ENCODE results near the gene PDGFC. TPM values are rescaled to one million over a fixed set of nuclear protein-coding genes. Genes with fewer than 3 reads are reported as not detected.

Gene PDGFC
- total RNA-seq, 1 experiment from 2014 or later, result 30.3 TPM

DNA sequence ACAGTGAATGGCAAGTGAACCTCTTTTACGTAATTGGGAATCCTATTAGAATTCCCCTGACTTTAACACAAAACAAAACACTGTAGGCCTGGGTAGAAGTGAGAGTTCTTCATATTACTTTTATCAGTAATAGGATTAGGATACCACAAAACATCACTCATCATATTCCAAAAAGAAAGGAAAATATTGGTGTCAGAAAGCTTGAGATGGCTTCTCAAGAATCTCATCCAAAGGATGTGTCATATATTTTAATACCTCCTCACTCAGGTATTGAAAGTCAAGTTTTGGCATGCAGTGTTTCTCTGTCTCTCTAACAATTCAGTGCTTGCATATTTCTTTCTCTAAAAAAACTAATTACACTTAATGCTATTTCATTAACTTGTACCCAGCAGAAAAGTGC, 173.2 kb downstream of the PDGFC start:
- no peak for DNase-seq
- Histone ChIP-seq H3K4me3 (no peak overlapping the region), H3K36me3 (peaks cover 3% of the 10 kb centered on the region), H3K9me3 (no peaks in the 10 kb centered on the region; the same call in 1 of the 2 replicates), H3K27me3 (no peaks in the 10 kb centered on the region)

GRCh38 chr4:156797206-156797605, 174.4 kb downstream of the PDGFC start:
- H3K9me3 ChIP-seq, result no peaks in the 10 kb centered on the region; the same call in 1 of the 2 replicates
- DNase-seq, result no peak
- H3K36me3 ChIP-seq, result peaks cover 3% of the 10 kb centered on the region

GRCh38 chr4:156795727-156796126, 175.9 kb downstream of the PDGFC start:
- H3K36me3 ChIP-seq, result peaks cover under 1% of the 10 kb centered on the region
- no peaks in the 10 kb centered on the region for H3K27me3 ChIP-seq
- H3K4me3 ChIP-seq, result no peak overlapping the region
- H3K9me3 ChIP-seq, result no peaks in the 10 kb centered on the region
- no peak for DNase-seq

More at GRCh38 chr4:156797206-156797605, 174.4 kb downstream of the PDGFC start:
- Histone ChIP-seq H3K4me3 (no peak overlapping the region), H3K27me3 (no peaks in the 10 kb centered on the region)

GRCh38 chr4:156794863-156795262, 176.7 kb downstream of the PDGFC start:
- H3K27me3 ChIP-seq, result no peaks in the 10 kb centered on the region
- no peak overlapping the region for H3K4me3 ChIP-seq
- H3K9me3 ChIP-seq, result no peaks in the 10 kb centered on the region
- no peaks in the 10 kb centered on the region for H3K36me3 ChIP-seq
- DNase-seq, result no peak

- no peak for DNase-seq
Measured at GRCh38 chr4:156792462-156793085, 179.0 kb downstream of the PDGFC start.

DNA sequence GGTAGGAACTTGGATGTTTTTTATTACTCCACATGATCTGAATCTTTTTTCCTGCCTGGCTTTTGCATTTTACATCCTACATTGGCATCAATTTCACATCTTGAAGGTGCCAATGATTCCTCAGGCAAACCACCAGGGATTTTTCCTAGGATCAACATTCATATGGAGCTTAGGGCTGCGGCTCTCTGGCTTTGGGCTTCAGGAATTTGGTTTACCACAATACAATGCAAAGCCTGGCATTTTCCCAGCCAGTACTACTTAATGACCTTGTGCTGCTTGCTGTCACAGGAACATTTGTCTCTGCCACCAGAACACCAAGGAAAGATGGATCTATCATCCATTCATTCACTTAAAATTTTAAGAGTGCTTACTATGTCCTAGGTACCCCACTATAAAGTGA, 180.7 kb downstream of the PDGFC start:
- Histone ChIP-seq H3K36me3 (no peaks in the 10 kb centered on the region; the same call in 1 of the 2 replicates), H3K27me3 (no peaks in the 10 kb centered on the region), H3K9me3 (no peaks in the 10 kb centered on the region), H3K4me3 (no peak overlapping the region)
- peak; percentile 69 for DNase-seq

More at GRCh38 chr4:156792462-156793085, 179.0 kb downstream of the PDGFC start:
- H3K27me3 ChIP-seq, result no peaks in the 10 kb centered on the region
- H3K36me3 ChIP-seq, result no peaks in the 10 kb centered on the region; the same call in 1 of the 2 replicates
- H3K9me3 ChIP-seq, result no peaks in the 10 kb centered on the region
- H3K4me3 ChIP-seq, result no peak overlapping the region

- no peak overlapping the region for H3K4me3 ChIP-seq
- no peaks in the 10 kb centered on the region for H3K9me3 ChIP-seq
Measured at GRCh38 chr4:156788782-156789181, 182.8 kb downstream of the PDGFC start.

DNA sequence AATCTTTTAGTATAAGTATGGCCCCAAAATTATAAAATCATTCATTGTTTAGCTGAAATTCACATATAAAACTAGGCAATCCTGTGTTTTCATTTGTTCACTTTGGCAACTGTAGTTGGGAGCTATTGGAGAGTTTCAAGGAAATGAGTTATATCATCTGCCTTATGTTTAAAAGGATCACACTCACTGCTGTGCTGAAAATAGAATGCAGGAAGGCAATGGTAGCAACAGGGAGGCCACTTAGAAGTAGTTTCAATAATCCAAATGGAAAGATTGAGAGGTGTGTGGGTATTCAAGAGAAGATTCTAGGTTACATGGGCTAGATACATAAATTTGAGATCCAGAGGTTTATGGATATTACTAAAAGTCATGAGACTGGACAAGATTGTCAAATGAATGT, 184.9 kb downstream of the PDGFC start:
- Histone ChIP-seq H3K9me3 (no peaks in the 10 kb centered on the region), H3K4me3 (no peak overlapping the region), H3K27me3 (no peaks in the 10 kb centered on the region), H3K36me3 (no peaks in the 10 kb centered on the region; the same call in 1 of the 2 replicates)
- DNase-seq, result no peak

More at GRCh38 chr4:156788782-156789181, 182.8 kb downstream of the PDGFC start:
- H3K36me3 ChIP-seq, result no peaks in the 10 kb centered on the region; the same call in 1 of the 2 replicates
- DNase-seq, result no peak
- H3K27me3 ChIP-seq, result no peaks in the 10 kb centered on the region

DNA sequence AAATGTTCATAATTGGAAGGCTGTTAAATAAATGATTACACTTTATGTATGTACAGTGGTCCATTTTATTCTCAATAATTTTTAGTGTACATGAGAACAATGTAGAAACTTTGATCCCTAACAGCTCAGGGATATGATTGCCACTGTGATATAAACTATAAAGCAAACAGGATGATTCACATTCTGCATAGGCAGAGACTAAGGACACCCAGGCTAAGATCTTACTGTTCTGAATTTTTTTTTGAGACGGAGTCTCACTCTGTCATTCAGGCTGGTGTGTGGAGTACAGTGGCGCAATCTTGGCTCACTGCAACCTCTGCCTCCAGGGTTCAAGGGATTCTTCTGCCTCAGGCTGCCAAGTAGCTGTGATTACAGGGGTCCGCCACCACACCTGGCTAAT, 186.6 kb downstream of the PDGFC start:
- Histone ChIP-seq H3K27me3 (no peaks in the 10 kb centered on the region), H3K36me3 (peaks cover 6% of the 10 kb centered on the region; the same call in 1 of the 2 replicates), H3K9me3 (no peaks in the 10 kb centered on the region), H3K4me3 (no peak overlapping the region)
- DNase-seq, result no peak

GRCh38 chr4:156783966-156784365, 187.6 kb downstream of the PDGFC start:
- H3K4me3 ChIP-seq, result no peak overlapping the region
- H3K27me3 ChIP-seq, result no peaks in the 10 kb centered on the region
- peaks cover 6% of the 10 kb centered on the region; the same call in 1 of the 2 replicates for H3K36me3 ChIP-seq
- no peaks in the 10 kb centered on the region for H3K9me3 ChIP-seq
- DNase-seq, result no peak

GRCh38 chr4:156782491-156782890, 189.1 kb downstream of the PDGFC start:
- no peaks in the 10 kb centered on the region for H3K27me3 ChIP-seq
- no peak overlapping the region for H3K4me3 ChIP-seq
- H3K9me3 ChIP-seq, result no peaks in the 10 kb centered on the region
- no peak for DNase-seq
- H3K36me3 ChIP-seq, result peaks cover 6% of the 10 kb centered on the region; the same call in 1 of the 2 replicates

- Histone ChIP-seq H3K36me3 (peaks cover 6% of the 10 kb centered on the region; the same call in 1 of the 2 replicates), H3K9me3 (no peaks in the 10 kb centered on the region), H3K4me3 (no peak overlapping the region), H3K27me3 (no peaks in the 10 kb centered on the region)
- peak; percentile 26 for DNase-seq
Measured at GRCh38 chr4:156781852-156782251, 189.7 kb downstream of the PDGFC start.

GRCh38 chr4:156779774-156780173, 191.8 kb downstream of the PDGFC start:
- Histone ChIP-seq H3K27me3 (no peaks in the 10 kb centered on the region), H3K9me3 (no peaks in the 10 kb centered on the region), H3K4me3 (no peak overlapping the region), H3K36me3 (peaks cover 6% of the 10 kb centered on the region; the same call in 1 of the 2 replicates)
- DNase-seq, result peak; percentile 63

- no peaks in the 10 kb centered on the region for H3K9me3 ChIP-seq
- DNase-seq, result no peak
- H3K36me3 ChIP-seq, result peaks cover 6% of the 10 kb centered on the region; the same call in 1 of the 2 replicates
- H3K4me3 ChIP-seq, result no peak overlapping the region
- H3K27me3 ChIP-seq, result no peaks in the 10 kb centered on the region
Measured at GRCh38 chr4:156779042-156779441, 192.6 kb downstream of the PDGFC start.

- Histone ChIP-seq H3K9me3 (no peaks in the 10 kb centered on the region), H3K4me3 (no peak overlapping the region), H3K27me3 (no peaks in the 10 kb centered on the region), H3K36me3 (peaks cover 6% of the 10 kb centered on the region; the same call in 1 of the 2 replicates)
- no peak for DNase-seq
Measured at GRCh38 chr4:156778606-156779005, 193.0 kb downstream of the PDGFC start.

- no peaks in the 10 kb centered on the region for H3K27me3 ChIP-seq
- DNase-seq, result no peak
- H3K4me3 ChIP-seq, result no peak overlapping the region
- no peaks in the 10 kb centered on the region for H3K9me3 ChIP-seq
- H3K36me3 ChIP-seq, result peaks cover 6% of the 10 kb centered on the region
Measured at GRCh38 chr4:156778093-156778492, 193.5 kb downstream of the PDGFC start.

DNA sequence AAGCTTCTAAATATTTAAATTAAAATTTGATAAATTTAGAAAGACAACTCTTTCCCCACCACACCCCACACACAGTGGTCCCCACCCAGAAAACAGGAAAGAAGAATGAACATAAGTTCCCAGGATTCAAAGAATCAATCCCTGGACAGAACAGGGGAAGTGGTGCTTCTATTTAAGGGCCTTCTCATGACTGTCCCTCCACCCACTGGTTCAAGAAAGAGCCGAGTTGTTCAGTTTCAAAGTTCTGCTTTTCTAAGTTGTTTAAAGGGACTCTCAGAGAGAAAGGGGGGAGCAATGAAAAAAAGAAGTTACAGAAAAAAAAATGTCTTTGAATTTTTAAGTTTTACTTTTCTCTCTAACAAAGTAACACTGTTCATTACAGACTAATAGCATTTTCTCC, 195.8 kb downstream of the PDGFC start:
- H3K4me3 ChIP-seq, result no peak overlapping the region
- H3K27me3 ChIP-seq, result no peaks in the 10 kb centered on the region
- H3K36me3 ChIP-seq, result no peaks in the 10 kb centered on the region; the same call in none of the 2 replicates
- DNase-seq, result no peak
- H3K9me3 ChIP-seq, result no peaks in the 10 kb centered on the region

GRCh38 chr4:156774422-156774821, 197.2 kb downstream of the PDGFC start:
- no peaks in the 10 kb centered on the region; the same call in none of the 2 replicates for H3K36me3 ChIP-seq
- DNase-seq, result peak; percentile 63
- H3K4me3 ChIP-seq, result no peak overlapping the region
- no peaks in the 10 kb centered on the region for H3K27me3 ChIP-seq
- H3K9me3 ChIP-seq, result no peaks in the 10 kb centered on the region

Data from MG63 (cell line).